Liver (tissue), 9 donors: ENCODE data around the gene KCNS3. TPM values are rescaled to one million over a fixed set of nuclear protein-coding genes. Genes with fewer than 3 reads are reported as not detected.

Experiments used
- DNase-seq: peaks from one replicate; pipeline ENCODE4 v3.0.0-alpha.2; 2017; ENCODE audit warnings: low spot score
- H3K27ac ChIP-seq, 2 donors: one replicate each; pipeline ENCODE4 v1.7.0; 2013; ENCODE audit warnings: inconsistent platforms in 2 of 2, low read length in 2 of 2, control low read depth in 1 of 2, low read depth in 1 of 2, mild to moderate bottlenecking in 1 of 2
- H3K27me3 ChIP-seq, 4 donors: one replicate each; pipeline versions ENCODE4 v1.6.1 to v1.7.0; 2013; ENCODE audit warnings: low read length in 3 of 4, inconsistent platforms in 1 of 4, mild to moderate bottlenecking in 1 of 4, moderate library complexity in 1 of 4; ENCODE audit not compliant: control insufficient read depth in 4 of 4, insufficient read depth in 4 of 4
- H3K36me3 ChIP-seq, 4 donors: one replicate each; pipeline versions ENCODE4 v1.6.1 to v1.7.0; 2013; ENCODE audit warnings: low read length in 3 of 4, mild to moderate bottlenecking in 3 of 4, low read depth in 1 of 4, moderate library complexity in 1 of 4; ENCODE audit not compliant: control insufficient read depth in 4 of 4, insufficient read depth in 3 of 4
- H3K4me1 ChIP-seq, 4 donors: one replicate each; pipeline versions ENCODE4 v1.6.1 to v1.7.0; 2013; ENCODE audit warnings: low read length in 3 of 4, mild to moderate bottlenecking in 3 of 4, moderate library complexity in 1 of 4; ENCODE audit not compliant: control insufficient read depth in 4 of 4, insufficient read depth in 4 of 4
- H3K4me3 ChIP-seq, 3 donors: one replicate each; pipeline versions ENCODE4 v1.6.1 to v1.7.0; 2013; ENCODE audit warnings: low read length in 3 of 3, control low read depth in 1 of 3, low read depth in 1 of 3, mild to moderate bottlenecking in 1 of 3
- H3K9ac ChIP-seq, 2 donors: one replicate each; pipeline ENCODE4 v1.7.0; 2013; ENCODE audit warnings: low read length in 2 of 2, mild to moderate bottlenecking in 2 of 2, moderate library complexity in 2 of 2, control low read depth in 1 of 2, low read depth in 1 of 2
- H3K9me3 ChIP-seq, 4 donors: one replicate each; pipeline versions ENCODE4 v1.6.1 to v1.7.0; 2013; ENCODE audit warnings: low read length in 3 of 4; ENCODE audit not compliant: control insufficient read depth in 4 of 4
- EGR1 ChIP-seq, 2 donors: IDR thresholded peaks; 2 replicates each; pipeline ENCODE4 v1.6.1; 2016 to 2018; ENCODE audit warnings: antibody characterized with exemption in 2 of 2, low read depth in 2 of 2
- FOXA1 ChIP-seq: IDR thresholded peaks from 2 replicates; pipeline ENCODE4 v1.6.1; 2016; ENCODE audit warnings: antibody characterized with exemption
- FOXA2 ChIP-seq: IDR thresholded peaks from 2 replicates; pipeline ENCODE4 v1.6.1; 2016; ENCODE audit warnings: antibody characterized with exemption
- GABPA ChIP-seq, 2 donors: IDR thresholded peaks in 1 of 2; conservative IDR thresholded peaks in 1 of 2; 2 replicates each; pipeline ENCODE4 v1.6.1; 2016; ENCODE audit warnings: antibody characterized with exemption in 2 of 2, mild to moderate bottlenecking in 1 of 2, moderate library complexity in 1 of 2
- HNF4A ChIP-seq, 2 donors: conservative IDR thresholded peaks; 2 replicates each; pipeline ENCODE4 v1.6.1; 2016; ENCODE audit warnings: antibody characterized with exemption in 2 of 2, mild to moderate bottlenecking in 2 of 2
- HNF4G ChIP-seq: IDR thresholded peaks from 2 replicates; pipeline ENCODE4 v1.6.1; 2016; ENCODE audit warnings: antibody characterized with exemption
- JUND ChIP-seq, 2 donors: IDR thresholded peaks; 2 replicates each; pipeline ENCODE4 v1.6.1; 2016; ENCODE audit warnings: antibody characterized with exemption in 2 of 2
- MAX ChIP-seq: IDR thresholded peaks from 2 replicates; pipeline ENCODE4 v1.6.1; 2016; ENCODE audit warnings: antibody characterized with exemption
- NR2F2 ChIP-seq: IDR thresholded peaks from 2 replicates; pipeline ENCODE4 v1.6.1; 2016; ENCODE audit warnings: antibody characterized with exemption
- RAD21 ChIP-seq, 2 donors: IDR thresholded peaks; 2 replicates each; pipeline ENCODE4 v1.6.1; 2016; ENCODE audit warnings: antibody characterized with exemption in 2 of 2, mild to moderate bottlenecking in 2 of 2
- RXRA ChIP-seq, 2 donors: IDR thresholded peaks; 2 replicates each; pipeline ENCODE4 v1.6.1; 2017 to 2018; ENCODE audit warnings: antibody characterized with exemption in 2 of 2, mild to moderate bottlenecking in 1 of 2
- SP1 ChIP-seq: IDR thresholded peaks from 2 replicates; pipeline ENCODE4 v1.6.1; 2018; ENCODE audit warnings: antibody characterized with exemption, mild to moderate bottlenecking
- TAF1 ChIP-seq: conservative IDR thresholded peaks from 2 replicates; pipeline ENCODE4 v1.6.1; 2016; ENCODE audit warnings: antibody characterized with exemption, mild to moderate bottlenecking
- YY1 ChIP-seq: IDR thresholded peaks from 2 replicates; pipeline ENCODE4 v1.6.1; 2016; ENCODE audit warnings: antibody characterized with exemption, mild to moderate bottlenecking
- ZBTB33 ChIP-seq: IDR thresholded peaks from 2 replicates; pipeline ENCODE4 v1.6.1; 2016; ENCODE audit warnings: antibody characterized with exemption
- WGBS: extraction: QIAGEN DNeasy Blood & Tissue Kit; methylation state at CpG from one replicate; pipeline ENCODE4 v1.1.7; 2013; 5-methylcytosine and 5-hydroxymethylcytosine counted together
- polyA plus RNA-seq, 2 donors: library from polyadenylated mRNA; stranded (reverse) in 1 of 2; unstranded in 1 of 2; fragments of 200-250 nt in 1 of 2; fragments of >200 nt in 1 of 2; fragmentation: Nextera tagmentation in 1 of 2; extraction: Ambion mirVana in 1 of 2; gene quantifications; one replicate each; pipeline versions ENCODE4 v1.2.1 to v1.2.3, GENCODE V29; 2013 to 2015
- total RNA-seq, 2 donors: library from RNA; depleted of rRNA; stranded (reverse); fragments of >200 nt; gene quantifications; one replicate each; pipeline ENCODE4 v1.2.3, GENCODE V29; 2014
- TF ChIP-seq, protein P1 (sequence below): fragments of 150-350 bp; IDR thresholded peaks from 2 replicates; pipeline ENCODE4 v1.5.1; 2017; ENCODE audit warnings: improper control_type of control experiment, low read depth, low read length; ENCODE audit not compliant: missing input control
- TF ChIP-seq, protein P2 (sequence below): IDR thresholded peaks from 2 replicates; pipeline ENCODE4 v1.6.1; 2016; ENCODE audit warnings: antibody characterized with exemption, mild to moderate bottlenecking
- TF ChIP-seq, protein P3 (sequence below): IDR thresholded peaks from 2 replicates; pipeline ENCODE4 v1.6.1; 2016; ENCODE audit warnings: antibody characterized with exemption
- donor health status: healthy.
- donor health status: healthy.
- donor health status: healthy.
- donor health status: healthy.
- donor health status: healthy.

The KCNS3 gene
- total and polyA plus RNA-seq, 4 donors: 0.56 to 2.8 (median 1.7) TPM

- TF ChIP-seq HNF4A (conservative IDR thresholded peaks at IDR 0.05) (peak in 1 of 2 donors; percentile 15), ZBTB33 (no peak)
- DNase-seq: no peak
- Histone ChIP-seq H3K9me3 (no peaks in the 10 kb centered on the region), H3K4me3 (no peak overlapping the region), H3K27ac (no peak overlapping the region), H3K36me3 (no peaks in the 10 kb centered on the region), H3K4me1 (peaks cover 0 to 13% (median 5%) of the 10 kb centered on the region in 4 donors), H3K9ac (no peak overlapping the region), H3K27me3 (no peaks in the 10 kb centered on the region)
- 34% methylated on average over 2 of the region's 2 CpGs for WGBS
Observed at GRCh38 chr2:17873021-17873420, 5.4 kb upstream of the KCNS3 start.

DNA sequence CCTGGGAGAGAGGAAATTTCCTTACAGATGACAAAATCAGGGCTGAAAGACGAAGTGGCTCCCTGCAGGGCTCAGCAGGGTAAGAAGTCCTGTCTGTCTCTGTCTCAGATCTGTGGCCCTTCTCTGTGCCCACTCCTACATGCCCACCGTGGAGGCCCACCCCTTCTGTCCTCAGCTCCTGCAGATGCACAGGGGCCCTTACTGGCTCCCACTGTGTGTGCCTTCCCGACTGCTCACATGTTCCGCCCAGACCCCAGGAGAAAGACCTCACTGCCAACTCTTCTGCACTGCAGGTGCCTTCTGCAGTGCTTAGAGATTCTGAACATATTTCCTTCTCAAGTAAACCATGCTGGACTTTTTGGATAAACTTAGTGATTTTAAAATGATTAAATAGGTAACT is 1.9 kb upstream of the KCNS3 start:
- no peak for TF ChIP-seq FOXA2
- no peak for TF ChIP-seq RXRA (IDR thresholded peaks at IDR 0.05)
- TF ChIP-seq MAX: no peak
- TF ChIP-seq HNF4A (conservative IDR thresholded peaks at IDR 0.05): no peak
- TF ChIP-seq TAF1: no peak
- TF ChIP-seq ZBTB33: no peak
- TF ChIP-seq EGR1 (IDR thresholded peaks at IDR 0.05; ENCODE audit: low read depth in 2 of 2): no peak
- no peak for TF ChIP-seq YY1
- no peak for TF ChIP-seq RAD21 (IDR thresholded peaks at IDR 0.05)
- TF ChIP-seq, protein P1, sequence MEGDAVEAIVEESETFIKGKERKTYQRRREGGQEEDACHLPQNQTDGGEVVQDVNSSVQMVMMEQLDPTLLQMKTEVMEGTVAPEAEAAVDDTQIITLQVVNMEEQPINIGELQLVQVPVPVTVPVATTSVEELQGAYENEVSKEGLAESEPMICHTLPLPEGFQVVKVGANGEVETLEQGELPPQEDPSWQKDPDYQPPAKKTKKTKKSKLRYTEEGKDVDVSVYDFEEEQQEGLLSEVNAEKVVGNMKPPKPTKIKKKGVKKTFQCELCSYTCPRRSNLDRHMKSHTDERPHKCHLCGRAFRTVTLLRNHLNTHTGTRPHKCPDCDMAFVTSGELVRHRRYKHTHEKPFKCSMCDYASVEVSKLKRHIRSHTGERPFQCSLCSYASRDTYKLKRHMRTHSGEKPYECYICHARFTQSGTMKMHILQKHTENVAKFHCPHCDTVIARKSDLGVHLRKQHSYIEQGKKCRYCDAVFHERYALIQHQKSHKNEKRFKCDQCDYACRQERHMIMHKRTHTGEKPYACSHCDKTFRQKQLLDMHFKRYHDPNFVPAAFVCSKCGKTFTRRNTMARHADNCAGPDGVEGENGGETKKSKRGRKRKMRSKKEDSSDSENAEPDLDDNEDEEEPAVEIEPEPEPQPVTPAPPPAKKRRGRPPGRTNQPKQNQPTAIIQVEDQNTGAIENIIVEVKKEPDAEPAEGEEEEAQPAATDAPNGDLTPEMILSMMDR: no peak
- TF ChIP-seq FOXA1: no peak
- no peak for TF ChIP-seq SP1
- TF ChIP-seq NR2F2: no peak
- no peak for TF ChIP-seq JUND (IDR thresholded peaks at IDR 0.05)
- TF ChIP-seq, protein P2, sequence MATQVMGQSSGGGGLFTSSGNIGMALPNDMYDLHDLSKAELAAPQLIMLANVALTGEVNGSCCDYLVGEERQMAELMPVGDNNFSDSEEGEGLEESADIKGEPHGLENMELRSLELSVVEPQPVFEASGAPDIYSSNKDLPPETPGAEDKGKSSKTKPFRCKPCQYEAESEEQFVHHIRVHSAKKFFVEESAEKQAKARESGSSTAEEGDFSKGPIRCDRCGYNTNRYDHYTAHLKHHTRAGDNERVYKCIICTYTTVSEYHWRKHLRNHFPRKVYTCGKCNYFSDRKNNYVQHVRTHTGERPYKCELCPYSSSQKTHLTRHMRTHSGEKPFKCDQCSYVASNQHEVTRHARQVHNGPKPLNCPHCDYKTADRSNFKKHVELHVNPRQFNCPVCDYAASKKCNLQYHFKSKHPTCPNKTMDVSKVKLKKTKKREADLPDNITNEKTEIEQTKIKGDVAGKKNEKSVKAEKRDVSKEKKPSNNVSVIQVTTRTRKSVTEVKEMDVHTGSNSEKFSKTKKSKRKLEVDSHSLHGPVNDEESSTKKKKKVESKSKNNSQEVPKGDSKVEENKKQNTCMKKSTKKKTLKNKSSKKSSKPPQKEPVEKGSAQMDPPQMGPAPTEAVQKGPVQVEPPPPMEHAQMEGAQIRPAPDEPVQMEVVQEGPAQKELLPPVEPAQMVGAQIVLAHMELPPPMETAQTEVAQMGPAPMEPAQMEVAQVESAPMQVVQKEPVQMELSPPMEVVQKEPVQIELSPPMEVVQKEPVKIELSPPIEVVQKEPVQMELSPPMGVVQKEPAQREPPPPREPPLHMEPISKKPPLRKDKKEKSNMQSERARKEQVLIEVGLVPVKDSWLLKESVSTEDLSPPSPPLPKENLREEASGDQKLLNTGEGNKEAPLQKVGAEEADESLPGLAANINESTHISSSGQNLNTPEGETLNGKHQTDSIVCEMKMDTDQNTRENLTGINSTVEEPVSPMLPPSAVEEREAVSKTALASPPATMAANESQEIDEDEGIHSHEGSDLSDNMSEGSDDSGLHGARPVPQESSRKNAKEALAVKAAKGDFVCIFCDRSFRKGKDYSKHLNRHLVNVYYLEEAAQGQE: no peak
- no peak for TF ChIP-seq HNF4G
- TF ChIP-seq GABPA (IDR thresholded peaks at IDR 0.05 in 1 of 2, conservative IDR thresholded peaks at IDR 0.05 in 1 of 2): no peak
- TF ChIP-seq, protein P3, sequence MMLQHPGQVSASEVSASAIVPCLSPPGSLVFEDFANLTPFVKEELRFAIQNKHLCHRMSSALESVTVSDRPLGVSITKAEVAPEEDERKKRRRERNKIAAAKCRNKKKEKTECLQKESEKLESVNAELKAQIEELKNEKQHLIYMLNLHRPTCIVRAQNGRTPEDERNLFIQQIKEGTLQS: no peak
- H3K27me3 ChIP-seq: peaks cover 0 to 2% (median 0%) of the 10 kb centered on the region in 4 donors
- H3K9ac ChIP-seq: no peak overlapping the region

More for the DNA sequence above, 1.9 kb upstream of the KCNS3 start:
- no peak overlapping the region for H3K27ac ChIP-seq
- WGBS: 70% methylated on average over 4 of the region's 4 CpGs
- DNase-seq: no peak
- no peak overlapping the region for H3K4me3 ChIP-seq
- H3K36me3 ChIP-seq: no peaks in the 10 kb centered on the region
- no peaks in the 10 kb centered on the region for H3K9me3 ChIP-seq
- peaks cover 9 to 29% (median 23%) of the 10 kb centered on the region in 4 donors for H3K4me1 ChIP-seq
